Panc1 (cell line): ENCODE measurements around the gene DNAJB7.

Experiments used
- CTCF ChIP-seq: fragments of 450-650 bp; IDR thresholded peaks from 2 replicates; pipeline ENCODE4 v1.5.1; 2017; ENCODE audit warnings: mild to moderate bottlenecking
- POLR2AphosphoS5 ChIP-seq: IDR thresholded peaks from 2 replicates; pipeline ENCODE4 v1.6.1; 2012; ENCODE audit warnings: mild to moderate bottlenecking, low read depth, low read length, moderate library complexity
- REST ChIP-seq, 2 experiments: IDR thresholded peaks; 2 replicates each; pipeline ENCODE4 v1.6.1; 2011 to 2012; ENCODE audit warnings: low read depth in 2 of 2, control low read depth in 1 of 2, low read length in 1 of 2, mild to moderate bottlenecking in 1 of 2, moderate library complexity in 1 of 2; ENCODE audit not compliant: insufficient read depth in 1 of 2
- SIN3A ChIP-seq: IDR thresholded peaks from 2 replicates; pipeline ENCODE4 v1.6.1; 2012; ENCODE audit warnings: low read depth, mild to moderate bottlenecking, low read length, moderate library complexity, borderline replicate concordance; ENCODE audit not compliant: insufficient read depth
- TCF7L2 ChIP-seq: IDR thresholded peaks from 2 replicates; pipeline ENCODE4 v1.6.1; 2011; ENCODE audit warnings: mild to moderate bottlenecking, low read depth, low read length, inconsistent platforms

- TF ChIP-seq CTCF = no peak; the same call in 1 of the 2 replicates
- peak; percentile 58 for TF ChIP-seq POLR2AphosphoS5
- no peak for TF ChIP-seq SIN3A
- no peak for TF ChIP-seq REST (IDR thresholded peaks at IDR 0.05; ENCODE audit: insufficient read depth in 1 of 2, low read depth in 2 of 2, low read length in 1 of 2)
- no peak for TF ChIP-seq TCF7L2
These were observed 42.9 kb downstream of the DNAJB7 start, which contains the start of gene SLC25A17 for GRCh38 chr22:40818747-40819598.
